Measurements from ENCODE around the gene COPS7B. TPM values are rescaled to one million over a fixed set of nuclear protein-coding genes. Genes with fewer than 3 reads are reported as not detected.

The COPS7B gene
- total RNA-seq, 1 experiment from 2014 or later = 61.4 TPM

DNA sequence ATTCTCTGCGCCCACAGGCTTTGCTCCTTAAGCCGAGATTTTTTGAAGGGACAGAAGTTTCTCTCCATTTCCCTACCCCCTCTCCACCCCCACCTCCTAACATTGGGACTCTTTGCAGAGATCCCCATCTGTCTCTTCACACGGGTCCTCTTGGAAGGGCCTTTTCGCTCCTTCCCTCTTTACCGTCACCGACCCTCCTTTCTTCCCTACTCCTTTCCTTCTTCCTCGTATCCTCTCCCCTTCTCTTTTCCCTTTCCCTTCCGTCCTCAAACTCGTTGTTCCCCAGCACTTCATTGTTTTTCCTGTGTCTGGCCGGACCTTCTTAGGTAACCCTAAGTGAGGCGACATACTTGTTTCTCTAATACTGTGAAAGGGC is 660 bp downstream of the COPS7B start:
- Mint-ChIP-seq H3K36me3 (ENCODE audit: insufficient read depth in 1 of 3, low read depth in 3 of 3) (peaks cover 2 to 34% (median 31%) of the 10 kb centered on the region in 3 experiments; a peak in 6 of 7 replicates), H3K4me3 (peak overlapping the region; percentile 83 to 94), H3K9me3 (no peaks in the 10 kb centered on the region; a peak in 1 of 5 replicates), H3K4me1 (peaks cover 25 to 32% of the 10 kb centered on the region in 2 experiments), H3K27me3 (ENCODE audit: low read depth) (no peaks in the 10 kb centered on the region), H3K27ac (peak overlapping the region; percentile 88 to 98 (median 97))
- Histone ChIP-seq H3T11ph (ENCODE audit: low read length) (no peak overlapping the region), H2BK20ac (ENCODE audit: low read depth, low read length, poor library complexity, severe bottlenecking) (no peak overlapping the region), H3K79me1 (ENCODE audit: insufficient read depth, low read depth, low read length, poor library complexity, severe bottlenecking) (peaks cover 3% of the 10 kb centered on the region), H4K91ac (ENCODE audit: insufficient read length, low read depth, low read length) (no peak overlapping the region), H3K56ac (ENCODE audit: insufficient read length, low read depth, low read length) (no peak overlapping the region), H2BK5ac (ENCODE audit: insufficient read length, low read length) (no peak overlapping the region), H2AFZ (ENCODE audit: low read length) (no peak overlapping the region), H4K5ac (ENCODE audit: insufficient read length, low read depth, low read length) (no peak overlapping the region), H3K4me1 (ENCODE audit: insufficient read depth, low read length) (no peaks in the 10 kb centered on the region), H2BK15ac (ENCODE audit: low read depth, low read length) (no peak overlapping the region), H3K14ac (ENCODE audit: insufficient read depth, low read length) (no peak overlapping the region), H3K23ac (ENCODE audit: insufficient read length, low read depth, low read length) (no peak overlapping the region), H3K79me2 (ENCODE audit: insufficient read depth, low read length) (peaks cover 9% of the 10 kb centered on the region; the same call in 1 of the 2 replicates), H3K4ac (ENCODE audit: low read depth, low read length) (no peak overlapping the region), H4K8ac (replicated peaks; ENCODE audit: insufficient read length, low read depth, low read length) (no peak overlapping the region), H3K9me3 (ENCODE audit: control insufficient read depth, low read depth, low read length) (no peaks in the 10 kb centered on the region), H2AK5ac (ENCODE audit: insufficient read length, low read length) (no peak overlapping the region), H3K18ac (ENCODE audit: insufficient read length, low read depth, low read length) (no peak overlapping the region), H2BK120ac (ENCODE audit: low read depth, low read length, poor library complexity, severe bottlenecking) (no peak overlapping the region), H3K23me2 (ENCODE audit: insufficient read length, low read depth, low read length, poor library complexity, severe bottlenecking) (peaks cover 10% of the 10 kb centered on the region), H3K4me2 (ENCODE audit: insufficient read depth, insufficient read length, low read length) (peak overlapping the region; percentile 99), H3K9ac (ENCODE audit: extremely low read depth, insufficient read length, low read length) (peak overlapping the region; percentile 55), H3K27me3 (ENCODE audit: insufficient read depth, low read length) (no peaks in the 10 kb centered on the region), H3K27ac (ENCODE audit: insufficient read length, low read depth, low read length) (no peak overlapping the region), H4K20me1 (ENCODE audit: control insufficient read depth, insufficient read depth, insufficient read length) (no peaks in the 10 kb centered on the region), H2BK12ac (ENCODE audit: insufficient read length, low read depth, low read length) (no peak overlapping the region)
- DNase-seq = no peak
- no CpG with 5 or more reads among the region's 11 CpGs for WGBS (ENCODE audit: extremely low coverage, insufficient read length, low lambda C conversion rate)
- 0 out of 3 replicates have a peak, but pooled peaks have one; percentile 7 for TF ChIP-seq CTCF (conservative IDR thresholded peaks at IDR 0.05)

Data from H9 (cell line).